Astrocyte of the cerebellum (primary cell): Measurements from ENCODE around the gene COL19A1.

ENCODE experiments used
- DNase-seq: peaks from one replicate; pipeline ENCODE4 v3.0.0-alpha.2; 2011; ENCODE audit warnings: low read depth
- H3K4me3 ChIP-seq: 2 replicates; pipeline ENCODE4 v1.5.1; 2011; ENCODE audit warnings: mild to moderate bottlenecking, low read depth, low read length, moderate library complexity
- in situ Hi-C: cut with HindIII; loops from 2 replicates; pipeline ENCODE4 v1.10.0; 2017; ENCODE audit warnings: low sequenced_read_pairs
- TF ChIP-seq, protein P1 (sequence below): IDR thresholded peaks from 2 replicates; pipeline ENCODE4 v1.5.1; 2012; ENCODE audit warnings: low read length, low read depth, moderate library complexity, mild to moderate bottlenecking; ENCODE audit errors: missing control alignments

COL19A1 gene

DNA sequence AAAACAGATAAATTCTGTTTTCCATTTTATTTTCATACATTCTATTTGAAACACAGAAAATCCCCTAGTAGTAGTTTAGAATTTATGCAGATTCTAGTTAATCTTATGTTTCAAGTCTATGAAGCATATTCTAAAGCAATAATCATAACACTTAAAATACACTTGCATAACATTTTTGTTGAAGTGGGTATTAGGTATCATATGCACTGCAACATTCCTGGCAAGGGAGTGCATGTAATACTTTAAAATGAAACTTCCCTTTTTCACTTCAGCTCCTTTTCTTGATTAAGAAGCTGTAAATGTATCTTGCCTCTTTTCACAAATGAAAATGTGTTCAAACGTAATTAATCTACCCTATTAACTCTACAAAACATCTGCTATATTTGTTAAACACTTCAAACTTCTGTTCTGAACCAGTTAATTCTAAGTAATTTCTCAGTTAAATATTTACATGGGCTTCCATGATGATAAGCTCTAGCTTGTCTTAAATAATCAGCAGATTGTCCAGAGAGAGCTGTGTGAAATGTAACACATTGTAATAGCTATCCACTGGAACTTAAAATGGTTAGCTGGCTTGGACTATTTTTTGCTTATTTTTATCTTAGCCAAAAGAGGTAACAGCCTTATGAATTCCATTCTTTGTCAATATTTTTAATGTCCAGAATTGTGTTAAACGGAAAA, 192.8 kb downstream of the COL19A1 start:
- no peak overlapping the region for H3K4me3 ChIP-seq
- TF ChIP-seq, protein P1, sequence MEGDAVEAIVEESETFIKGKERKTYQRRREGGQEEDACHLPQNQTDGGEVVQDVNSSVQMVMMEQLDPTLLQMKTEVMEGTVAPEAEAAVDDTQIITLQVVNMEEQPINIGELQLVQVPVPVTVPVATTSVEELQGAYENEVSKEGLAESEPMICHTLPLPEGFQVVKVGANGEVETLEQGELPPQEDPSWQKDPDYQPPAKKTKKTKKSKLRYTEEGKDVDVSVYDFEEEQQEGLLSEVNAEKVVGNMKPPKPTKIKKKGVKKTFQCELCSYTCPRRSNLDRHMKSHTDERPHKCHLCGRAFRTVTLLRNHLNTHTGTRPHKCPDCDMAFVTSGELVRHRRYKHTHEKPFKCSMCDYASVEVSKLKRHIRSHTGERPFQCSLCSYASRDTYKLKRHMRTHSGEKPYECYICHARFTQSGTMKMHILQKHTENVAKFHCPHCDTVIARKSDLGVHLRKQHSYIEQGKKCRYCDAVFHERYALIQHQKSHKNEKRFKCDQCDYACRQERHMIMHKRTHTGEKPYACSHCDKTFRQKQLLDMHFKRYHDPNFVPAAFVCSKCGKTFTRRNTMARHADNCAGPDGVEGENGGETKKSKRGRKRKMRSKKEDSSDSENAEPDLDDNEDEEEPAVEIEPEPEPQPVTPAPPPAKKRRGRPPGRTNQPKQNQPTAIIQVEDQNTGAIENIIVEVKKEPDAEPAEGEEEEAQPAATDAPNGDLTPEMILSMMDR = no peak
- no peak for DNase-seq
- in situ Hi-C loops = no loop called here

DNA sequence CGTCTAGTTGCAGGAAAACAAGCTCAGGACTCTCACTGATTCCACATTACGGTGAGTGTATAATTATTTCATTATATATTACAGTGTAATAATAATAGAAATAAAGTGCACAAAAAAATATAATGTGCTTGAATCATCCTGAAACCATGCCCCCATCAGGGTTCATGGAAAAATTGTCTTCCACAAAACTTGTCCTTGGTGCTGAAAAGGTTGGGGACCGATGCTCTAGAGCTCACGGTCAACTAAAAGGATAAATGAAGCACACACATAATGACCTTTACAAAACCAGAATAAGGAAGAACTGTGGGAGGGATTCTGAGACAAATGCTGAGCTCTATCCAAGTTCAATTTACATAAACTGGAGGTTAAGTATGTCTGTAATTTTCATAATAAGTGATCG, 194.3 kb downstream of the COL19A1 start:
- in situ Hi-C loops = no loop called here
- TF ChIP-seq, protein P1 = no peak
- DNase-seq = no peak
- no peak overlapping the region for H3K4me3 ChIP-seq

DNA sequence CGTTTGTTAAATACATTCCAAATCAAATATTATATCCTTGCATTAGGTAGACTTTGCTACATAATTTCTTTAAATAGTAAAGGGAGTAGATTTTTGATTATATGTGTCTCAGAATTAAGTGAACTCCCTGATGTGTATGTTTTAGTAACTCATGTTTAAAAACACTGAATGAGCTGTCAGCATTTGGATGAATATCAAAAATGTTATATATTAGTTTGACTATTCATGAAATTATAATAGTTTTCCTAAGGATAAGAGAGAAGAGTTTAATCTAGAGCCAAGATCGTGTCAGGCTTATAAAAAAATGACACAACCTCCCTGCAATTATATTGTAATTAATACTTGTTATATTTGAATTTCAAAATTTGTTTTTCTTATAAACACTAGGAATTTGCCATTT, 195.2 kb downstream of the COL19A1 start:
- DNase-seq = no peak
- in situ Hi-C loops = no loop called here
- TF ChIP-seq, protein P1 = no peak
- H3K4me3 ChIP-seq = no peak overlapping the region

DNA sequence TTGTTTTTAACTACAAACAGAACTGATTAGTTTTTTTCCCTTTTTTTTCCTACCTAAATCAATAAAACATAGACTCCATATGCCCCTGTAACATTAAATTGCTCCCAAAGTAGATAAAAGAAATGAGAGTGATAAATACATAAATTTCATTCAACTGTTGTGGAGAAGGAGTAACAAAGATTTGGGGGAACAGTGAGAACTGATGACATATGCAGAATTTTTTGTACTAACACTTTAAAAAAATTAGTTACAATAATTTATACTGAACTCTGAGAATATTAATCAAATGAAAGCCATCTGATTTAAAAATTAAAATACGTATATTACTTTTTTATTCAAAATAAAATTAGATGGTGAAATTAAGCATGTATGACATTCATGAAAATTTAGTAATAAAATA, 195.7 kb downstream of the COL19A1 start:
- H3K4me3 ChIP-seq = no peak overlapping the region
- DNase-seq = no peak
- in situ Hi-C loops = no loop called here
- TF ChIP-seq, protein P1 = no peak

DNA sequence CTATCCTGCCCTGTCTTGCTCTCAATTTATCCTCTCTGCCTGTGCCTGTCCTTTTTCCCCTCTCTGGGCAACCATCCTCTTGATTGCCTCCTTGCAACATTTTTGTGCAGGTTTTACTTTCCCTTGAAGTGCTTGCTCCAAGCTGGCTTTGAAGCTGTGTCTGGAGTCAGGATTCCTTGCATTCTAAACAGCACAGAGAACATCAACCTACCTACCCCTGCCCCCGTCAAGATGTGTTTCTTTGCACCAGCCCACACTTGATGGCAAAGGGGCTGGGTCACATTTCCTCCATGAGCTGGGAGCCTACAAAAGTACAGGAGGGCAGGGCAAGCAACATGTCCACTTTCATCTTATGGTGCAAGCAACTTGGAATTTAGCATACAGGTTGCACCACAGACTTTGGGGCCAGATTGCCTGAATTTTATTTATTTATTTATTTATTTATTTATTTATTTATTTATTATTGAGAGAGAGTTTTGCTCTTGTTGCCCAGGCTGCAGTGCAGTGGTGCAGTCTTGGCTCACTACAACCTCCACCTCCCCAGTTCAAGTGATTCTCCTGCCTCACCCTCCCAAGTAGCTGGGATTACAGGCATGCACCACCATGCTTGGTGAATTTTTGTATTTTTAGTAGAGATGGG, 206.3 kb downstream of the COL19A1 start:
- H3K4me3 ChIP-seq = no peak overlapping the region
- in situ Hi-C loops = no loop called here
- DNase-seq = no peak
- TF ChIP-seq, protein P1 = no peak

DNA sequence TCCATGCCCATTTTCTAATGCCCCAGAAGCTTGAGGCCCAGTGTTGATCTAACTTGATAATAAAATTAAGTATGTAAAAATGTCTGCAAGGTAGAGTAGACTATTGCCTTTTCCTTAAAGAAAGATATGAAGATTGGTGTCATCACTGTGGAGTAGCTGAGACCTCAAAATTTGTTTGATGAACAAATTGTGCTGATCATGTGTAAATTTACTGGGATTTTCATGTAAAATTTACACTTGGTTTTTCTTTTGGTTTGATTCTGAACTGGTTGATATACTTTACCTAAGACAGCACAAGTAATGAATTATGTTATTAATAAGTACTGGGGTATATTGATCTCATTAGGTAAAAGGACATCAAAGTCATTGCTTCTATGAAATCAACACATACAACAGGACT, 207.3 kb downstream of the COL19A1 start:
- DNase-seq = no peak
- in situ Hi-C loops = no loop called here
- TF ChIP-seq, protein P1 = no peak
- H3K4me3 ChIP-seq = no peak overlapping the region
